DND-41 (cell line): ENCODE data around the gene LY9.

ENCODE experiments used
- ATAC-seq: fragments of 200-7000 bp; cut with Tn5 transposase; 3 replicates; pipeline ENCODE4 v1.9.1; 2021; ENCODE audit warnings: low read depth; ENCODE audit not compliant: insufficient read depth
- DNase-seq: peaks from one replicate; pipeline ENCODE4 v3.0.0-alpha.2; 2020
- H2AFZ ChIP-seq: 2 replicates; pipeline ENCODE4 v1.6.0; 2012; ENCODE audit warnings: low read depth, low read length
- H3K27ac ChIP-seq: 2 replicates; pipeline ENCODE4 v1.5.1; 2012; ENCODE audit warnings: low read length, inconsistent platforms
- H3K27me3 ChIP-seq: fragments of 200-600 bp; sonication (generic); 2 replicates; pipeline ENCODE4 v1.6.0; 2012; ENCODE audit warnings: low read length, mild to moderate bottlenecking, inconsistent platforms; ENCODE audit not compliant: insufficient read depth, poor library complexity
- H3K36me3 ChIP-seq: 2 replicates; pipeline ENCODE4 v1.5.1; 2012; ENCODE audit warnings: low read length, inconsistent platforms; ENCODE audit not compliant: insufficient read depth
- H3K4me1 ChIP-seq: 2 replicates; pipeline ENCODE4 v1.5.1; 2012; ENCODE audit warnings: mild to moderate bottlenecking, low read length; ENCODE audit not compliant: insufficient read depth
- H3K4me2 ChIP-seq: 2 replicates; pipeline ENCODE4 v1.6.0; 2012; ENCODE audit warnings: mild to moderate bottlenecking, moderate library complexity, low read length, inconsistent platforms; ENCODE audit not compliant: insufficient read depth
- H3K4me3 ChIP-seq, 2 experiments: fragments of 200-600 bp in 1 of 2; shearing (Covaris generic) in 1 of 2; 2 replicates each; pipeline ENCODE4 v1.5.1; 2012 to 2016; ENCODE audit warnings: inconsistent platforms in 2 of 2, low read length in 2 of 2, mild to moderate bottlenecking in 2 of 2, low read depth in 1 of 2, moderate library complexity in 1 of 2
- H3K79me2 ChIP-seq: 2 replicates; pipeline ENCODE4 v1.6.0; 2012; ENCODE audit warnings: low read length, inconsistent platforms; ENCODE audit not compliant: insufficient read depth
- H3K9ac ChIP-seq: 2 replicates; pipeline ENCODE4 v1.6.0; 2012; ENCODE audit warnings: low read depth, mild to moderate bottlenecking, inconsistent platforms, low read length, moderate library complexity
- H3K9me3 ChIP-seq: 2 replicates; pipeline ENCODE4 v1.5.1; 2012; ENCODE audit warnings: low read length, moderate library complexity, mild to moderate bottlenecking, inconsistent platforms; ENCODE audit not compliant: insufficient read depth, severe bottlenecking
- H4K20me1 ChIP-seq: 2 replicates; pipeline ENCODE4 v1.6.0; 2012; ENCODE audit warnings: low read length; ENCODE audit not compliant: insufficient read depth
- CTCF ChIP-seq: IDR thresholded peaks from 2 replicates; pipeline ENCODE4 v1.5.1; 2012; ENCODE audit warnings: borderline replicate concordance, low read length, moderate library complexity, mild to moderate bottlenecking; ENCODE audit not compliant: poor library complexity, severe bottlenecking; ENCODE audit errors: extremely low read depth
- EZH2 ChIP-seq: IDR thresholded peaks from 3 replicates; pipeline ENCODE4 v1.6.1; 2012; ENCODE audit warnings: borderline replicate concordance, low read depth, mild to moderate bottlenecking, moderate library complexity, low read length, inconsistent platforms; ENCODE audit not compliant: severe bottlenecking

The LY9 gene

GRCh38 chr1:160807247-160807646 is 11.3 kb downstream of the LY9 start:
- Histone ChIP-seq H3K4me3 (no peak overlapping the region), H3K79me2 (no peaks in the 10 kb centered on the region), H3K36me3 (no peaks in the 10 kb centered on the region), H3K9me3 (peaks cover 17% of the 10 kb centered on the region), H3K9ac (no peak overlapping the region), H3K27ac (no peak overlapping the region), H3K27me3 (no peaks in the 10 kb centered on the region), H3K4me1 (no peaks in the 10 kb centered on the region), H3K4me2 (no peak overlapping the region), H4K20me1 (no peaks in the 10 kb centered on the region), H2AFZ (no peak overlapping the region)
- DNase-seq (no peak), ATAC-seq (no peak)
- TF ChIP-seq CTCF = no peak
- TF ChIP-seq EZH2 = no peak

DNA sequence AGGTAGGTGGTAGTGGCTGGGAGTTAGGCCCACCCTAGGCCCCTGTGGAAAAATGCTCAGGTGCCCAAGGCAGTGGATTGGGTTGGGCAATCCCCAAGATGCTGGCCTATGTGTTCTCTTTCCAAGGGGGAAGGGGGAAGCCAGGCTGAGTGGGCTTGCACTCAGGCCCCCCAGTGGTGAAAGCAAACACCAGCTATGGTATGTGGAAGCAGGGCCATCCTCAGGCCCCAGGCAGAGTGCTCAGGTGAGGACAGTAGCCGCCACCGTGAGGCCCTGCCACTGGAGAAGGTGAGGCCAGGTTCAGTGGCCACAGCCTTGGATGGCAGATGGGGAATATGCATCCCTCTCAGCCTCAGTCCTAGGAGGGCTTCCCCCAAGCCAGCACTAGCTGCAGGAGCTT is 11.8 kb downstream of the LY9 start:
- H3K9ac ChIP-seq = no peak overlapping the region
- no peaks in the 10 kb centered on the region for H4K20me1 ChIP-seq
- no peaks in the 10 kb centered on the region for H3K4me1 ChIP-seq
- H3K79me2 ChIP-seq = no peaks in the 10 kb centered on the region
- no peaks in the 10 kb centered on the region for H3K36me3 ChIP-seq
- H2AFZ ChIP-seq = no peak overlapping the region
- H3K4me2 ChIP-seq = no peak overlapping the region
- ATAC-seq (no peak), DNase-seq (no peak)
- no peaks in the 10 kb centered on the region for H3K27me3 ChIP-seq
- no peak for TF ChIP-seq EZH2
- TF ChIP-seq CTCF = no peak
- no peak overlapping the region for H3K27ac ChIP-seq
- peaks cover 17% of the 10 kb centered on the region for H3K9me3 ChIP-seq
- no peak overlapping the region for H3K4me3 ChIP-seq

- H3K9ac ChIP-seq = no peak overlapping the region
- no peak overlapping the region for H3K4me3 ChIP-seq
- no peaks in the 10 kb centered on the region for H3K27me3 ChIP-seq
- no peak for TF ChIP-seq CTCF
- no peak for TF ChIP-seq EZH2
- DNase-seq = no peak
- H3K4me1 ChIP-seq = no peaks in the 10 kb centered on the region
- no peak overlapping the region for H3K4me2 ChIP-seq
- H3K27ac ChIP-seq = no peak overlapping the region
- no peaks in the 10 kb centered on the region for H3K36me3 ChIP-seq
- H2AFZ ChIP-seq = no peak overlapping the region
- H3K9me3 ChIP-seq = peaks cover 17% of the 10 kb centered on the region
- no peaks in the 10 kb centered on the region for H3K79me2 ChIP-seq
- ATAC-seq = no peak
- no peaks in the 10 kb centered on the region for H4K20me1 ChIP-seq
These were observed 12.3 kb downstream of the LY9 start for GRCh38 chr1:160808289-160808688.

DNA sequence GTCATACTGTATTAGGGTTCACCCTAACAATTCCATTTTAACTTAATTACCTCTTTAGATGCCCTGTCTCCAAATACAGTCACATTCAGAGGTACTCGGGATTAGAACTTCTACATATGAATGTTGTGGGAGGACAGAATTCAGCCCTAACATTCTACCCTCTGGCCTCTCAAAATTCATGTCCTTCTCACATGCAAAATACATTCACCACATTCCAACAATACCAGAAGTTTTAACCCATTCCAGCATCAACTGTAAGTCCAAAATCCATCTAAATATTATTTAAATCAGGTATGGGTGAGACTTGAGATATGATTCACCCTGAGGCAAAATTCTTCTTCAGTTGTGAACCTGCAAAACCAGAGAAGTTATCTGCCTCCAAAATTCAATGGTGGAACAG is 14.5 kb downstream of the LY9 start:
- H3K9me3 ChIP-seq = peaks cover 17% of the 10 kb centered on the region
- no peak for ATAC-seq
- H3K4me3 ChIP-seq = no peak overlapping the region
- no peak overlapping the region for H3K27ac ChIP-seq
- DNase-seq = no peak
- no peak overlapping the region for H2AFZ ChIP-seq
- no peaks in the 10 kb centered on the region for H3K4me1 ChIP-seq
- H3K27me3 ChIP-seq = no peaks in the 10 kb centered on the region
- TF ChIP-seq EZH2 = no peak
- TF ChIP-seq CTCF = no peak
- H3K4me2 ChIP-seq = no peak overlapping the region
- H3K79me2 ChIP-seq = no peaks in the 10 kb centered on the region
- H3K9ac ChIP-seq = no peak overlapping the region
- no peaks in the 10 kb centered on the region for H4K20me1 ChIP-seq
- H3K36me3 ChIP-seq = no peaks in the 10 kb centered on the region
